D341Med (cell line): Measurements from ENCODE around the gene MYO18A.

Experiments
- DNase-seq: peaks from one replicate; pipeline ENCODE4 v3.0.0; 2012; ENCODE audit warnings: low spot score

Gene MYO18A

DNA sequence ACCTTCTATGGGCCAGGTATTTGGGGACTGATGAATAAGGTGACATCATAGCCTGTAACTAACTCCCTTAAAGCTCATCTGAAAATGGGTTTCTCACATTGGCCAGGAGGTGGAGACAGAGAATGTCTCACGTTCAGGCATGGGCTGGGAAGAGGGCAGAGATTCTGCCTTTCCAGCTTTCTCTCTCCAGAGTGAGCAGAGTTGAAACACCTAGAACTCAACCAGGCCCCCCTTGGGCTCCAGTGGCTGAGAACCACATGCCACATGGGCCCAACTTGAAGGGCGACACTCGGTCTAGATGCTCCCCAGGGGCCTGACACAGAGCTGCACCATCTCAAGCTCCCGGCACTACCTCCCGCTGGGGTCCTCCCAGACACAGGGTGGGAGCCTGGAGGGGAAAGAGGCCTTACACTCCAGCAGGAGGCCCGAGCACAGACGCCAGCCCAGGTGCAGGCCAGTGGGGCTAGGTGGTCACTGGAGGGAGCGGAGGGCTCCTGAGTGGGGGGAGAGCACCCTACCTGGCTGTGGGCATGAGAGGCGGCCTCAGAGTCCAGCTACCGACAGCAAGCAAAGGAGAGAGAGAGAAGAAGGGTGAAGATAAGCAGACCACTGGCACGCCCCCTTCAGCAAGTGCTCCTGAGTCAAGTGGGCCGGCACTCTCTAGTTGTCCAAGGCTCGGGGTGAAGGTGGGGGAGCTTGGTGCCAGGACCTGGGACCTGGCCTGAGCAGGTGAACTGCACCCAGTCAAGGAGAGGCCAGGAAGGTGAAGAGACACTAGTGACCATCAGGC is 55.9 kb downstream of the MYO18A start:
- peak; percentile 85 for DNase-seq

DNA sequence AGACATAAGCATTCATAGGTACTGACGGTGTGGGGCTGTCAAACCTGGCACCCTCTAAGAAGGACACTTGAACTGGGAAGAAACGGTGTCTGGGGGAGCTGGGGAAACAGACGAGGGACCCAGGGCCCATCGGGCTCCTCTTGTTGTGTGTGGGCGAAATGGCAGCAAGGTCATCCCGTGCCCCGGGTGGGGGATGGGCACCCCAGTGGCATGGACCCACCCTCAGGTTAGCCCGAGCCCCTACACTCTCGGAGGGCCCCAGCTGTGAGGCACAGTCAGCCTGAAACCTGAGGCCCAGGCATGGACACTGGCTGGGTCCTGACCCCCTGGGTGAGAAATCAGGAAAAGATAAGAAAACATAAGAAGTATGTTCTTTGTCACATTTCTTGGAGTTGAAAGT is 57.1 kb downstream of the MYO18A start:
- DNase-seq, result no peak

DNA sequence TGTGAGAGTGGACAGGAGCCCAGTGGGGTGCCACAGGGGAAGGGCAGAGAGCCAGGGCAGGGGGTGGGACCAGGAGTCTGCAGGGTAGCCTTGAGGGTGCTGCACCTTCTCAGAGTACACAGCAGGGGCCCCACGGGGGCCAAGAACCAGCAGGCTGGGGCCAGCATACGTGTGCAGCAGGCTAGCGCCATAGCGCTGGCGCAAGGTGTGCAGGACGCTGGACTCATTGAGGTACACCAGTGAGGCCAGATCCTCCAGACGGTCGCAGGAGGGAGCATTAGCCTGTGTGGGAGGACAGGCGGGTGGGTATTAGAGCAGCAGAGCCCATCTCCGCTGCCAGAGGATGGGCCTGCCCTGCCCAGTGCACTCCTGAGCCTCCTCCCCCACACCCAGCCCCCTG is 58.8 kb downstream of the MYO18A start:
- no peak for DNase-seq

DNA sequence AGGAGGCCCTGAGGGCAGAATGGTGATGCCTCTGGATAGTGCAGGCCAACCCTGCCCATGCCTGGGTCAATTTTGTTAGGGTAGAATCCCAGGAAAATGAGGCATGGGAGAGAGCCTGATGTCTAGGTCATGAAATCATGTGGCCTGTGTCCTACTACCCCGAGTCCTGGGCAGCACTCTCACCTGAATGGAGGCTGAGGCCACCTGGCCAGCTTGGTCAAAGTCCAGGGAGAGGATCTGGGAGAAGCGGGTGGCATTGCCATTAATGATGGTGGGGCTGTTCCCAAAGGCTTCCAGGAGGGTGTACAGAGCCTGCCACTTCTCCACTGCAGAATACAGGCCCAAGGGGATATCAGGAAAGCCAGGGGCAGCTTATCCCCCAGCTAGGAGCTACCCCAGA is 59.8 kb downstream of the MYO18A start:
- no peak for DNase-seq

DNA sequence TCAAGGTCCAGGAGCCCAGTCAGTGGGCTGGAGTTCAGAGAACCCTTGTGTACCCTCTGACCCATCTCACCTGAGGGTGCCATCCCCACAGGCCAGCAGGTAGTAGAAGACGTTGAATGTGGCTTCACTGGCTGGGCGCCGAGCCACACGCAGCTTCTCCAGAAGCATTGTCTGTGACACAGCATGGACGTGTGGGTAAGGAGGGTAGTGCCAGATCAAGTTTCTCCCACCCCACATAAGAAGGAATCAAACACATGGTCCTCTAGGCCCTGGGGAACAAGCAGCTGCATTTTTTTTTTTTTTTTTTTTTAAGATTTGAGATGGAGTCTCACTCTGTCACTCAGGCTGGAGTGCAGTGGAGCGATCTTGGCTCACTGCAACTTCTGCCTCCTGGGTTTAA is 60.9 kb downstream of the MYO18A start:
- no peak for DNase-seq

DNA sequence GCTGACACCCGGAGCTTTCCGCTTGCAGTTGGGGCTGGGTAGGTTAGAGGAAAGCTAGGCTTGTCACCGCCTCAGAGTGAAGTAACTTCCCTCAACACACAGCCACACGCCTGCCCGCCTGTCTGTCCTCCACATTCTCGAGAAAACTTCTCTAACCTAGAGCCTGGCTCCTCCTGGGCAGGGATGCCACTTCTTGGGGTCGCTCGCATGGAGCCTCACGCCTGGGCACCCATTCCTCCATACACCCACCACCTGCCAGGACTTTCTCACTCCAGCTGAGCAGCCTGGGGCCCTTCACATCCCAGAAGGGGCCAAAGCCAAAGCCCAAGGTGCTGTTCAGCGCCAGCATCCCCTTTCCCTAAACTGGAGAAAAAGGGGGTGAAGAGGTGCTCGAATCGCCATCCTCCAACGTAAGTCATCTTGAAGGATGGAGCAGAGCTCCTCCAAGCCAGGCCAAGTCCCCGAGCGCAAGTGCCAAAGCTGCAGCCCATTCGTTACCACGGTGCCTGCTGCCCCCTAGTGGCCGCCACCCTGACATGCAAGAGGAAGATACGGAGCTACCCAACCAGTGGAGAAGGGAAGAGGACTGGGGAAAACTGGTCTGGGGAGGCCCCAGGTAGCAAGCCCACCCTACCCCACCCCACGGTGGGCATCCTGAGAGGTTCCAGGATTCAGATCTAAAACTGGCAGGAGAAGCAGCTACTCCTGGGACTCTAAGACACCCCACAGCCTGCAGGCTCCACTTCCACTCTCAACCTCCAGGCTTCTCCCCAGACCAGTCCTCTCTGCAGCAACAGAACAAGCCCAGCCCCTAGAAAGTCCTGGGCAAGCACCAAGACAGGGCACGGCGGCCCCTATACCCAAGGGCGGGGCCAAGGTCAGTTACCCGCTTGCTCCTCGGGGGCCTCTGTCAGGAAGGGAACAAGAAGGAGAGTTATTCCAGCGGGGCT is 63.1 kb downstream of the MYO18A start:
- peak; percentile 92 for DNase-seq

DNA sequence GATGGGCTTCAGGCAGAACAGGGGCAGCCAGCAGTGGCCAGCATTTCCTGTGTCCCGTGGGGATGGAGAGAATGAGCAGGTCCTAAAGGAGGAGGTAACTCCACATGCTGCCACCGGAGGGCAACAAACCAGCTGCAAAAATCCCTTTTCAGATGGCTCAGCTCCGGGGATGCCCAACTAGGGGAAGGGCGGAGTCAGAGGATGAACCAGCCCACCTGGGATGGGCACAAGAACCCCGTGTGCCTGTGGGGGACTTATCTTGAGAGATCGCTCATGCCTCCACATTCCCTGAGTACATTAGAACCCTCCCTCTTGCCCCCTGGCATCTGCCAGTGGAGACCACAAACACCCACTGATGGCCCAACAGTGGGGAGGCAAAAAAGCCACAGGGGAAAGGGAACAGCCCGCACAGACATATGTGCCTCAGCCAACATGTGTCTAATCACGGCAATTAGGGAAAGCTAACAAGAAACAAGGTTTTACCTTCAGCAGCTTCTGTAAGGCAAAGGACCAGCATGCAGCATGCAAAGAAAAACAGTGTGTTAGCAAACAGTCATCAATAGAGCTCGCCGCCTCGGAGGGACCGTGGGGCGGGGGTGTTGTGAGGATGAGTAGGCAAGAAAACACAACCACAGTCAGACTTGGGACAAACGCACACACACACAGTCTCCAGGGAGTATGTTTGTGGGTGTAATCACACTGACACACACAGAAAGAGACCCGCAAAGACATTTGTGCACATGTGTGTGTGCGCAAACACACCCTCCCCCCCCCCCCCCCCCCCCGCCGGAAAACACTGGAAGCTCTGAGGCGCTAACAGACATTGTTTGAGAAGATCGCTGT is 64.0 kb downstream of the MYO18A start:
- peak; percentile 88 for DNase-seq

DNA sequence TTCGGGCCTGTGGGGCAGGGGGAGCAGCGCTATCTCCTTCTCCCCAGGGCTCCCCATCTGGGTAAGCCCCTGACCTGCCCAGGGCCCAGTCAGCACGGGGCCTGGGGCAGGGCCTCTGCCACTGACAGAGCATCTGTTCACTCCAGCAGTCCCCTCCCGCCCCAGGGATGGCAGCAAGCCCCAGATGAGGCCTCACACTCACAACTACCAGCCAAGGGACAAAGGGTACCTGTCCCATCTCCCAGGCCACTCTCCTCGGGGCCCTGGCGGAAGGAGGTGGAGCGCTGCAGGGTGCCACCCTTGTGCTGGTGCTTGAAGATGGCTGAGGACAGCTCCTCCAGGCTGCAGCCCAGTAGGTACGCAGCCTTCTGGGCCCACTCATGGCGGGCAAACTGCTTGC is 64.8 kb downstream of the MYO18A start:
- DNase-seq, result no peak

DNA sequence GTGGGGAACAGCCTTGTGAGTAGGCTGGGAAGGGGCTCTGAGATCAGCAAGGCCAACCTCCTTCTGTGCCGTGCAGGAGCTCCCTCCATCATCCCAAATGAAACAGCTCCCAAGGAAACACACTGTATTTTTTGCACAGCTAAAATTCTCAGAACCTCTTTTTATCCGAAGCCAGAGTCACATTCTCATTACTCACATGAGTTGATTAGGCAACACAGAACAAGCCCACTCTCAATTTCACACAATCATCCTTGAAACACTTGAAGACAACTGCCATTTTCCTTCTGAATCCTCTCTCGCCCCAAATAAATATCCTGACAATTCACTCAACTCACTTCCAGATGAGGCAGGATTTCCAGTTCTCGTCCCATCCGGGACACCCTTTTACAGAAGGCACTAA is 66.1 kb downstream of the MYO18A start:
- no peak for DNase-seq

DNA sequence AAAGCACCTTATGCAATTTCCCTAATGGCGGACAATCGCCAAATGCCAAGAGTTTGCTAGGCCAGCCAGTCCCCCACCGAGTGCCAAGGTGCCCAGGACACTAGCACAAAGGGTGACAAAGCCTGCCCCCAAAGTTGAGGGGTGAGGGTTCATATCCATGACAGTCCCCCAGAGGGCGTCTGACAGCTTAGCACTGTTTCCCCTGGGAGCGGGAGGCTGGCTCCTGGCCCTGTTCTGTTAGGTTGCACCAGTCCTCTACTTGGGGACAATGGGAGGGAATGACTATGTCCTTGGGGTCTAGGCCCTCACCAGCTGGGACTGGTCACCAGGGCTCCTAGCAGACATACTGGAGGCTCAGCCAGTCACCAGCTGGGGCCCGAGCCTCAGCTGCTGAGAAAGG is 66.9 kb downstream of the MYO18A start:
- DNase-seq, result peak; percentile 76

DNA sequence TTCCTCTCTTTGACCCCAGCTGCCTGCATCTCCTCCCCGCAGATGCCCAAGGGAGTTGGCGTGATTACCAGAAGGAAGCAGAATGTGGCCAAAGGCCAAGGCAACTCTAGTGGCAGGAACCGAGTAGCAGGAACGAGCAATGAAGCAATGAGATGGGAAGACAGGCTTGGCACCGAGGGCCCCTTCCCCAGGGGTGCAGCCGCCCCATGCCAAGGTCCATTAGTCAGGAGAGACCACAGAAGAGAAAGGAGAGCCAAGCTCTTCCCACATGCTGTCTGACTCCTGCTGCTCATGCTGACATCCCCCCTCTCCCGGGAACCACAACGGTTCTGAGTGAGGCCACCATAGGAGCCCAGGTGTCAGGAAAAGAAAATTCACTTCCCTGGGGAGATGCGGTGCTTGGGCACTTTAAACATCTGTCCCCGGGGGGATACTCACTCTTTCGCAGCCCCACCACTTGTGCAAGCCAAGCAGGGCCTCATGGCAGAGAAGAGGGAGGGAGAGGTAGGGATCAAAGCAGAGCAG is 67.4 kb downstream of the MYO18A start:
- peak; percentile 66 for DNase-seq

DNA sequence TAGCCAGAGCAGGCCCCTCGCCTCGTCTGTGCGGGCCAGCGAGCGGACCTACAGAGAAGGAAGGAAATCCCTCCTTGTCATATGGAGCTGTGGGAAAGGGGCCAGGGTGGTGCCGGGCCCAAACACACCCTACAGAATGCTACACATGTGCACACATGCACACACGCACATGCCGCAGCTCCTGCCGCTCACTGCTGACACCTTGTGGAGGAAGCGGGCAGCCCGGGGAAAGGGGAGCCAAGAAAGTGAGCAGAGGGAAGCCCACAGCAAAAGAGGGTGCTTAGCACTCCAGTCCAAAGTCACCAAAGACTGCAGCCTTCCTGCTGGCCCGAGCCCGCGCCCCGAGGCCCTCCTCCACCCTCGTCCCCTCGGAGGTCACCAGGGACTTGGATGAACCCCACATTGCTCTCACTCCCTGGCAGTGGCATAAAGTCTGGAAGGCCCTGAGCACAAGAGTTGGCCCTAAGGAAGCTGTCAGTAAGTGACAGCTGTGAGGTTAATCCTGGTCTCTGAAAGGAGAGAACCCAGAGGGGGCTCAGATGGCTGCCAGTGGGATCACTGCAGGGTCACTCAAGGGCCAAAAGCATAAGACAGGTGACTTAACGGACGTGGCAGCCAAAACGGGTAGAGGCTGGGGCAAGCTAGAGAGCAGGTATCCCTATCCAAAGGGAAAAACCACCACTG is 68.2 kb downstream of the MYO18A start:
- peak; percentile 93 for DNase-seq

DNA sequence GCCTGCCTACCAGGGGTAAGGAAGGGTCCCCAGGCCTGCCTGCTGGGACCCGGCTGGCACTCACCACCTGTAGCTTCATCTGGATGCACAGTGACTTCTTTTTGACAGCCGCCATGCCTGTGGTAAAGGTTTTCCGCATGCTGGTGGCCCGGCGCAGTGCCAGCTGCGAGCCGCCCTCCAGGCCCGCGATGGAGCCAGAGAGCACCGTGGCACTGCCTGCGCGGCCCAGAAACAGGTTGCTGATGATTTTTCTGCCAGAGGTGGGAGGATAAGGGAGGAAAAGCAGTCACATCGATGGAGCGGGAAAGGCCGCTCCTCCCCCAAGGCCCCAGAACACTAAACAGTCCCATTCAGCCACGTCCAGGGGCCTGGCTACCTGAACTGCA is 69.8 kb downstream of the MYO18A start:
- DNase-seq, result no peak

DNA sequence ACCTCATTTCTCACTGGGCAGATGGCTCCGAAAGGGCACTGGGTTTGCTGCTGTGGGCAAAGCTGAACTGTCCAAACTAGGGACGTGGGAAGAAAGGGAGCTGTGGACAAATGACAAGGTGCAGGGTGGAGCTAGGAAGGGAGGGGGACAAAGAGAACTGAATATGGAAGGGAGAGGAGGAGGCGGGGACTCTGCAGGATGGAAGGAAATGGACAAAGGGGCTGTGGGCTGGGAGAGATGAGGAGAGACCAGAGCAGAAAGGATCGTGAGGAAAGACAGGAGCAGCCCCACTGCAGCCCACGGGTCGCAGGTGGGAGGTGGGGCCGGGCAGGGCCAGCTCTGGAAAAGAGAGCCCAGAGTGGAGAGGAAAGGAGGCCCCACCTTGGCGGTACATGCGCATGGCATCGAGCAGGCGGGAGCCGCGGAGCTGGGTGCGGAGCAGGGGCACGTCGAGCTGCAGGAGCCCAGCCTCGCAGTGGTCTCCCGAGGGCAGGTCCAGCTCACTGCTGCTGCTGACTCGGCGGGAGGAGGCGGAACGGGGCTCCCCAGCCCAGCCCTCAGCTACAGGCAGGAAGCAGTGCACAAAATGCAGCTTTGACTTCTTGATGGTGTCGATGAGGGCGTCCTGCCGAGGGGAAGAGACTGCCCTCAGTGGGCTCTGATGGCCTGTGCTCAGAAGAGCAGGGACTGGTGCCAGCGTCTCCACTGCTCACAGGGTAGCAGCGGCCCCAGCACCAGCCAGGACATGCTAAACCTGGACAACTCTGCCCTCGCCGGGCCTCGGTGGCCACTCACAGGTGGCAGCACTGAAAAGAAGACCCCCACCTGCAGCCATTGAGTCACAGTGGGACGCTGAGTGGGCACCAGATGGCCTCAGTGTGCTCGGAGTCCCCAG is 70.5 kb downstream of the MYO18A start:
- no peak for DNase-seq

DNA sequence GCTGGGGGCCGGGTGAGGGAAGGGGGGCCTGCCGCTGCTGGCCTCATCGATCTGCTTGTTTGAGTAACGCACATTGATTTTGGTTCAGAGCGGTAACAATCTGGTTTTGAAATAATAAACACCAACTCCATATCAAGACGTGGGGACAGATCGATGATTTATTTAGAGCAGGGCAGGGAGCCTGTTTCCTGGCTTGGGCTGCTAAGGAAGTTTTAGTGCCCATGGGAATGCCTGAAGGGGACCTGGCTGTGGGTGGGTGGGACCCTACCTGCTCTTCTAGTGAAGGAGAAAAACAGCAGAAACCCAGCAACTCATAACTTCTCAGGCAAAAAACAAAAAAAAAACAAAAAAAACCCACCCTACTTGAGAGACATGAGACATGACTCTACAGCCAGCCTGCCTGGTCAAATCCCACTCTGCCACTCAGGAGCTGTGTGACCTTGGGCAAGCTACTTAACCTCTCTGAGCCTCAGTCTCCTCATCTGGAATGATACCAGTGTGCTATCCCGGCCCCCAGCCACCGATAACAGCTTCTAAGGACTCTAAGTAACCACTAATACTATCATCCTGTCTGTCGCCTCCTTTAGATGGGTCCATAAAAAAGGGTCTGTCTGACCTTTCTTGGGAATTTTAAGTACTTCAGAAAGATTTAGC is 71.2 kb downstream of the MYO18A start:
- DNase-seq, result no peak

DNA sequence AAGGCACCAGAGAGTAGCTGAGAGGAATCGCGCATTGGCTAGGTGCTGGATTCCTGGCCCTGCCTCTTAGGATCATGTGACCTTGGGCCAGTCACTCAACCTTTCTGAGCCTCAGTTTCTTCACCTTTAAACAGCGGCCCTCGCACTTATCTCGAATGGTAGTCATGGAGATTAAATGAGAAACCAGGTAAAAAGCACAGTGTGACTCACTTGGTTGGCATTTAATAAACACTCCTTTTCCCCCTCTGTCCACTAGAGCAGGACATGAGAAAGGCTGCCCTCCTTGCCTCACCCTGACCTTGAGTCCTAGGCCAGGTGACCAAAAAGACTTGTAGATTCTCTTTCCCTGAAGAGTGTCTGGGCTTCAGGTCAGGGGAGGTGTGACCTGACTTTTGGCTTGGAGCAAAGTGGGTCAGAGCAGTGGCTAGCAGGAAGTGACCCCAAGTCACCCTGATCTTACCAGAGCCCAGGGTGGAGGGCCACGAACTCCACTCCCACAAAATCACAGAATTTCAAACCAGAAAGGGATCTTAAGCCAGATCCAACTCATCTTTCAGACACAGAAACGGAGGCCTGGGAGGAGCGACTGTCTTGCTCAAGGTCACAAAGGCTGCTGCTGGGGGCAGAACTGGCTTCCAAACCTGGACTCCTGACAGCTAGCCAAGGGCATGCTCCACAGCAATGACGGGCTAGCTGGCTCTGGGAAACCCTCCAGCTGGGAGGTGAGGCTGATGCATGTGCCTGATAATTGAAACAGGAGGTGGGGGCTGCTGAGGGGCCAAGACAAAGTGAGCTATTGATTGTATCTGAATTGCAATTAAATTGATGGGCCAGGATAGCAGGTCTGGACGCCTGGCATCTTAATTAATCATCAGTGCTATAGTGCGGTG is 72.0 kb downstream of the MYO18A start:
- no peak for DNase-seq

DNA sequence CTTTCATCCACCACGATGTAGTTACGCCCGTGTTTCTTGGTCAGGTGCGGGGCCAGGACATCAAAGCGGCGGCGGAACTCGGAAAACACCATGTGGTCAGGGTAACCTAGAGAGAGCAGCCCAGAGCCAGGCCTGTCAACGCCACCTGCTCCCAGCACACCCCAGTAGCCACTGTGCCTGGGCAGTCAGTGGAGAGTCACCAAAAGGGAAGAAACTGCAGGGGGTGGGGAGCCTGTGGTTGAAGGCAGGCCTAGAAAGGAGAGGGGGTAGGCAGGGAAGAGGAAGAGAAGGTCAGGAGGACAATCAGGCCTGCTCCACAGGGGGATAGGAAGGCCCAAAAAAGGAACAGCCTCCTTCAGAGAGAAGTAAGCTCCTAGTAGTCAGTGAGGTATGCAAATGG is 73.1 kb downstream of the MYO18A start:
- DNase-seq, result no peak

DNA sequence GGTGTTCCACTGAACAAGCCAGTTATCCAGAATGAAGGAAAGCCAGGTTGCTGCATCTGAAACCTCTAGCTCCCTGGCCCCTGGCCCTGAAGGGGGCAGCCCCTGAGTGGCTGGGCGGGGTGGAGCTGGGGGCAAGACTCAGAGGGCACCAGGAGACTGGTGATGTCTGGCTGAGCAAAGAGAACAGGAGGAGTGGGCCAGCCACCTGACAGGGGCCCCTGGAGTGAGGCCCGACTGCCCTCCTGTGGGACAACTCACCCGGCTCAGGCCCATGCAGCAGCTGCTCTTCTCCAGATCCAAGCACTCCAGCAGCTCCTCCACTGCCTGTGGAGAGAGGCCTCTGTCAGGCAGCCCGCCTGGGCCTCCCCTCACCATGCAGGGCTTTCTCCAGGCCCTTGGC is 76.9 kb downstream of the MYO18A start:
- no peak for DNase-seq

DNA sequence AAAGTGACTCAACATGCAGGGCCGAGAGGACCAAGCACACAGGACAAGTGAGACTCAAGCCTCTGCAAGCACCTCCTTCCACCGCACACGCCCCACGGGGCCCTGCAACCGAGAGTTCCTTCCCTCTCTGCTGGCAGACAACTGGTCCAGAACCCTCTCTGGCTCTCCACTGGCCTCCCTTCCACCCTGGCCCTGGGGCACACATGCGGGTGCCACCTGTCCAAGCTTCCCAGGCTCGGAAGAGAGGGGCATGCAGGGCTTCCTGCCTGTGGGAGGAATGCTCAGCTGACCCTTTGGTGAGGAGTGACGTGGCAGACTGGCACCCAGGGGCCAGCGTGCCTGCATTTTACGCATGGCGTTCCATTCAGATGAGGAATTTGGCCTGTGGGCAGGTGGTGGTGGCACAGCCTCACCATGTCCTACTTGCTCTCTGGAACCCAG is 77.4 kb downstream of the MYO18A start:
- DNase-seq, result no peak
